Liver (tissue), 9 donors: ENCODE data around the gene CHAC1. TPM values are rescaled to one million over a fixed set of nuclear protein-coding genes. Genes with fewer than 3 reads are reported as not detected.

Source experiments
- DNase-seq: peaks from one replicate; pipeline ENCODE4 v3.0.0-alpha.2; 2017; ENCODE audit warnings: low spot score
- H3K27ac ChIP-seq, 2 donors: one replicate each; pipeline ENCODE4 v1.7.0; 2013; ENCODE audit warnings: inconsistent platforms in 2 of 2, low read length in 2 of 2, control low read depth in 1 of 2, low read depth in 1 of 2, mild to moderate bottlenecking in 1 of 2
- H3K27me3 ChIP-seq, 4 donors: one replicate each; pipeline versions ENCODE4 v1.6.1 to v1.7.0; 2013; ENCODE audit warnings: low read length in 3 of 4, inconsistent platforms in 1 of 4, mild to moderate bottlenecking in 1 of 4, moderate library complexity in 1 of 4; ENCODE audit not compliant: control insufficient read depth in 4 of 4, insufficient read depth in 4 of 4
- H3K36me3 ChIP-seq, 4 donors: one replicate each; pipeline versions ENCODE4 v1.6.1 to v1.7.0; 2013; ENCODE audit warnings: low read length in 3 of 4, mild to moderate bottlenecking in 3 of 4, low read depth in 1 of 4, moderate library complexity in 1 of 4; ENCODE audit not compliant: control insufficient read depth in 4 of 4, insufficient read depth in 3 of 4
- H3K4me1 ChIP-seq, 4 donors: one replicate each; pipeline versions ENCODE4 v1.6.1 to v1.7.0; 2013; ENCODE audit warnings: low read length in 3 of 4, mild to moderate bottlenecking in 3 of 4, moderate library complexity in 1 of 4; ENCODE audit not compliant: control insufficient read depth in 4 of 4, insufficient read depth in 4 of 4
- H3K4me3 ChIP-seq, 3 donors: one replicate each; pipeline versions ENCODE4 v1.6.1 to v1.7.0; 2013; ENCODE audit warnings: low read length in 3 of 3, control low read depth in 1 of 3, low read depth in 1 of 3, mild to moderate bottlenecking in 1 of 3
- H3K9ac ChIP-seq, 2 donors: one replicate each; pipeline ENCODE4 v1.7.0; 2013; ENCODE audit warnings: low read length in 2 of 2, mild to moderate bottlenecking in 2 of 2, moderate library complexity in 2 of 2, control low read depth in 1 of 2, low read depth in 1 of 2
- H3K9me3 ChIP-seq, 4 donors: one replicate each; pipeline versions ENCODE4 v1.6.1 to v1.7.0; 2013; ENCODE audit warnings: low read length in 3 of 4; ENCODE audit not compliant: control insufficient read depth in 4 of 4
- EGR1 ChIP-seq, 2 donors: IDR thresholded peaks; 2 replicates each; pipeline ENCODE4 v1.6.1; 2016 to 2018; ENCODE audit warnings: antibody characterized with exemption in 2 of 2, low read depth in 2 of 2
- FOXA1 ChIP-seq: IDR thresholded peaks from 2 replicates; pipeline ENCODE4 v1.6.1; 2016; ENCODE audit warnings: antibody characterized with exemption
- FOXA2 ChIP-seq: IDR thresholded peaks from 2 replicates; pipeline ENCODE4 v1.6.1; 2016; ENCODE audit warnings: antibody characterized with exemption
- GABPA ChIP-seq, 2 donors: IDR thresholded peaks in 1 of 2; conservative IDR thresholded peaks in 1 of 2; 2 replicates each; pipeline ENCODE4 v1.6.1; 2016; ENCODE audit warnings: antibody characterized with exemption in 2 of 2, mild to moderate bottlenecking in 1 of 2, moderate library complexity in 1 of 2
- HNF4A ChIP-seq, 2 donors: conservative IDR thresholded peaks; 2 replicates each; pipeline ENCODE4 v1.6.1; 2016; ENCODE audit warnings: antibody characterized with exemption in 2 of 2, mild to moderate bottlenecking in 2 of 2
- HNF4G ChIP-seq: IDR thresholded peaks from 2 replicates; pipeline ENCODE4 v1.6.1; 2016; ENCODE audit warnings: antibody characterized with exemption
- JUND ChIP-seq, 2 donors: IDR thresholded peaks; 2 replicates each; pipeline ENCODE4 v1.6.1; 2016; ENCODE audit warnings: antibody characterized with exemption in 2 of 2
- NR2F2 ChIP-seq: IDR thresholded peaks from 2 replicates; pipeline ENCODE4 v1.6.1; 2016; ENCODE audit warnings: antibody characterized with exemption
- RAD21 ChIP-seq, 2 donors: IDR thresholded peaks; 2 replicates each; pipeline ENCODE4 v1.6.1; 2016; ENCODE audit warnings: antibody characterized with exemption in 2 of 2, mild to moderate bottlenecking in 2 of 2
- RXRA ChIP-seq, 2 donors: IDR thresholded peaks; 2 replicates each; pipeline ENCODE4 v1.6.1; 2017 to 2018; ENCODE audit warnings: antibody characterized with exemption in 2 of 2, mild to moderate bottlenecking in 1 of 2
- SP1 ChIP-seq: IDR thresholded peaks from 2 replicates; pipeline ENCODE4 v1.6.1; 2018; ENCODE audit warnings: antibody characterized with exemption, mild to moderate bottlenecking
- TAF1 ChIP-seq: conservative IDR thresholded peaks from 2 replicates; pipeline ENCODE4 v1.6.1; 2016; ENCODE audit warnings: antibody characterized with exemption, mild to moderate bottlenecking
- YY1 ChIP-seq: IDR thresholded peaks from 2 replicates; pipeline ENCODE4 v1.6.1; 2016; ENCODE audit warnings: antibody characterized with exemption, mild to moderate bottlenecking
- WGBS: extraction: QIAGEN DNeasy Blood & Tissue Kit; methylation state at CpG from one replicate; pipeline ENCODE4 v1.1.7; 2013; 5-methylcytosine and 5-hydroxymethylcytosine counted together
- polyA plus RNA-seq, 2 donors: library from polyadenylated mRNA; stranded (reverse) in 1 of 2; unstranded in 1 of 2; fragments of 200-250 nt in 1 of 2; fragments of >200 nt in 1 of 2; fragmentation: Nextera tagmentation in 1 of 2; extraction: Ambion mirVana in 1 of 2; gene quantifications; one replicate each; pipeline versions ENCODE4 v1.2.1 to v1.2.3, GENCODE V29; 2013 to 2015
- total RNA-seq, 2 donors: library from RNA; depleted of rRNA; stranded (reverse); fragments of >200 nt; gene quantifications; one replicate each; pipeline ENCODE4 v1.2.3, GENCODE V29; 2014
- TF ChIP-seq, protein P1 (sequence below): IDR thresholded peaks from 2 replicates; pipeline ENCODE4 v1.6.1; 2016; ENCODE audit warnings: antibody characterized with exemption
- TF ChIP-seq, protein P2 (sequence below): IDR thresholded peaks from 2 replicates; pipeline ENCODE4 v1.6.1; 2016; ENCODE audit warnings: antibody characterized with exemption
- TF ChIP-seq, protein P3 (sequence below): fragments of 150-350 bp; IDR thresholded peaks from 2 replicates; pipeline ENCODE4 v1.5.1; 2017; ENCODE audit warnings: improper control_type of control experiment, low read depth, low read length; ENCODE audit not compliant: missing input control
- TF ChIP-seq, protein P4 (sequence below): IDR thresholded peaks from 2 replicates; pipeline ENCODE4 v1.6.1; 2016; ENCODE audit warnings: antibody characterized with exemption
- TF ChIP-seq, protein P5 (sequence below): IDR thresholded peaks from 2 replicates; pipeline ENCODE4 v1.6.1; 2016; ENCODE audit warnings: antibody characterized with exemption, mild to moderate bottlenecking
- donor health status: healthy.
- donor health status: healthy.
- donor health status: healthy.
- donor health status: healthy.
- donor health status: healthy.

The CHAC1 gene
- total and polyA plus RNA-seq, 4 donors, result 0.19 to 3.5 (median 1.1) TPM

DNA sequence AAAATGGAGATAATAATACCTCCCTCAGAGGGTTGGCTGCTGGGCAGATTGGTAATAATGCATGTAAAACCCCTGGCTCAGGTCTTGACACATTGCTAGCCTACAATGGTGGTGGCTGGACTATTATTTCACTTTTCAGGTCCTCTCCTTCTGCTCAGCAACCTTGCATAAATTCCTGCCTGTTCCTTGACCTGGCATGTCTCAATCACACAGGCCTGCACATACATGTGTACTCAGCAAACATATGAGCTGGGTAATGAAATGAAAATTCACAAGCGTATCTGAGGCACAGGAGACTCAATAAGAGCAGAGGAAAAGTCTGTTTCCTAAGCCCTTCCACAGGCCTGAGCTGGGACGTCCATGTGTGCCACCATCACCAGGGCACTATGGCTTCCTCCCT is 41.6 kb upstream of the CHAC1 start (continued):
- TF ChIP-seq, protein P1, sequence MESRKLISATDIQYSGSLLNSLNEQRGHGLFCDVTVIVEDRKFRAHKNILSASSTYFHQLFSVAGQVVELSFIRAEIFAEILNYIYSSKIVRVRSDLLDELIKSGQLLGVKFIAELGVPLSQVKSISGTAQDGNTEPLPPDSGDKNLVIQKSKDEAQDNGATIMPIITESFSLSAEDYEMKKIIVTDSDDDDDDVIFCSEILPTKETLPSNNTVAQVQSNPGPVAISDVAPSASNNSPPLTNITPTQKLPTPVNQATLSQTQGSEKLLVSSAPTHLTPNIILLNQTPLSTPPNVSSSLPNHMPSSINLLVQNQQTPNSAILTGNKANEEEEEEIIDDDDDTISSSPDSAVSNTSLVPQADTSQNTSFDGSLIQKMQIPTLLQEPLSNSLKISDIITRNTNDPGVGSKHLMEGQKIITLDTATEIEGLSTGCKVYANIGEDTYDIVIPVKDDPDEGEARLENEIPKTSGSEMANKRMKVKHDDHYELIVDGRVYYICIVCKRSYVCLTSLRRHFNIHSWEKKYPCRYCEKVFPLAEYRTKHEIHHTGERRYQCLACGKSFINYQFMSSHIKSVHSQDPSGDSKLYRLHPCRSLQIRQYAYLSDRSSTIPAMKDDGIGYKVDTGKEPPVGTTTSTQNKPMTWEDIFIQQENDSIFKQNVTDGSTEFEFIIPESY, result no peak
- peak; percentile 50 for TF ChIP-seq SP1

DNA sequence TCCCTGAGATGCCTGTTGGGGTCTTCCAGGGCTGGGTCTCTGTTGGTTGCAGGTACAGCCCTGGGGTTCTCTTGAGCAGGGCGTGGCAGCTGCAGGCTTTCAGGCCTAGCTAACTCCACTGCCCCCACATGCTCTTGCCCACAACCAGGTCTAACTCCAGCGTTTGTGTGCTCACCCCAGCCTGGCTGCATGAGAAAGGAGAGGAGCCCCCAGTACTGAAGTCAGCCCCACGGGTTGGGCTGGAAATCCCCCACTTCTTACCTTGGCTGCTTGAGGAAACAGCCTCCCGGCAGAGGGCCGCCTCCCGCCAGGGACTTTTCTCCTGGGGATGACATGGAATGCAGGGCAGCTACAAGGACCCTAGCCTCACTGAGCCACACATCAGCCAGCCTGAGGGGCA is 40.8 kb upstream of the CHAC1 start:
- Histone ChIP-seq H3K9ac (no peak overlapping the region), H3K27ac (no peak overlapping the region), H3K4me3 (no peak overlapping the region), H3K36me3 (no peaks in the 10 kb centered on the region), H3K27me3 (no peaks in the 10 kb centered on the region), H3K9me3 (no peaks in the 10 kb centered on the region), H3K4me1 (peaks cover 22 to 47% (median 45%) of the 10 kb centered on the region in 4 donors)
- TF ChIP-seq HNF4A (conservative IDR thresholded peaks at IDR 0.05) (no peak), HNF4G (no peak), GABPA (IDR thresholded peaks at IDR 0.05 in 1 of 2, conservative IDR thresholded peaks at IDR 0.05 in 1 of 2) (no peak), RXRA (IDR thresholded peaks at IDR 0.05) (no peak), JUND (IDR thresholded peaks at IDR 0.05) (no peak), TAF1 (no peak)
- TF ChIP-seq, protein P1, result no peak
- TF ChIP-seq, protein P2, sequence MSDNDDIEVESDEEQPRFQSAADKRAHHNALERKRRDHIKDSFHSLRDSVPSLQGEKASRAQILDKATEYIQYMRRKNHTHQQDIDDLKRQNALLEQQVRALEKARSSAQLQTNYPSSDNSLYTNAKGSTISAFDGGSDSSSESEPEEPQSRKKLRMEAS, result no peak
- TF ChIP-seq, protein P3, sequence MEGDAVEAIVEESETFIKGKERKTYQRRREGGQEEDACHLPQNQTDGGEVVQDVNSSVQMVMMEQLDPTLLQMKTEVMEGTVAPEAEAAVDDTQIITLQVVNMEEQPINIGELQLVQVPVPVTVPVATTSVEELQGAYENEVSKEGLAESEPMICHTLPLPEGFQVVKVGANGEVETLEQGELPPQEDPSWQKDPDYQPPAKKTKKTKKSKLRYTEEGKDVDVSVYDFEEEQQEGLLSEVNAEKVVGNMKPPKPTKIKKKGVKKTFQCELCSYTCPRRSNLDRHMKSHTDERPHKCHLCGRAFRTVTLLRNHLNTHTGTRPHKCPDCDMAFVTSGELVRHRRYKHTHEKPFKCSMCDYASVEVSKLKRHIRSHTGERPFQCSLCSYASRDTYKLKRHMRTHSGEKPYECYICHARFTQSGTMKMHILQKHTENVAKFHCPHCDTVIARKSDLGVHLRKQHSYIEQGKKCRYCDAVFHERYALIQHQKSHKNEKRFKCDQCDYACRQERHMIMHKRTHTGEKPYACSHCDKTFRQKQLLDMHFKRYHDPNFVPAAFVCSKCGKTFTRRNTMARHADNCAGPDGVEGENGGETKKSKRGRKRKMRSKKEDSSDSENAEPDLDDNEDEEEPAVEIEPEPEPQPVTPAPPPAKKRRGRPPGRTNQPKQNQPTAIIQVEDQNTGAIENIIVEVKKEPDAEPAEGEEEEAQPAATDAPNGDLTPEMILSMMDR, result no peak
- TF ChIP-seq, protein P4, sequence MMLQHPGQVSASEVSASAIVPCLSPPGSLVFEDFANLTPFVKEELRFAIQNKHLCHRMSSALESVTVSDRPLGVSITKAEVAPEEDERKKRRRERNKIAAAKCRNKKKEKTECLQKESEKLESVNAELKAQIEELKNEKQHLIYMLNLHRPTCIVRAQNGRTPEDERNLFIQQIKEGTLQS, result no peak
- 88% methylated on average over 6 of the region's 6 CpGs for WGBS
- no peak for DNase-seq

DNA sequence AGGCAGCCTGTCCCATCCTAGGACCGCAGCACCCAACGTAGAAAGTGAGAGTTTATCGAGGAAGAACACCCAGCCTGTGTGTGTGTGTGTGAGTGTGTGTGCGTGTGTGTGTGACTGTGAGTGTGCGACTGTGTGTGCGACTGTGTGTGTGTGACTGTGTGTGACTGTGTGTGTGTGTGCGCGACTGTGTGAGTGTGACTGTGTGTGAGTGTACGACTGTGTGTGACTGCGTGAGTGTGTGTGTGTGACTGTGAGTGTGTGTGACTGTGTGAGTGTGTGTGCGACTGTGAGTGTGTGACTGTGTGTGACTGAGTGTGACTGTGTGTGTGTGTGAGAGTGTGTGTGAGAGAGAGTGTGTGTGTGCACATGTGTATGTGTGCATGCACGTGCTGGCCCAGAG is 39.3 kb upstream of the CHAC1 start:
- no peak for DNase-seq
- no peak for TF ChIP-seq HNF4A (conservative IDR thresholded peaks at IDR 0.05)
- TF ChIP-seq SP1, result no peak
- no peak for TF ChIP-seq EGR1 (IDR thresholded peaks at IDR 0.05; ENCODE audit: low read depth in 2 of 2)
- TF ChIP-seq, protein P1, result no peak
- TF ChIP-seq RAD21 (IDR thresholded peaks at IDR 0.05), result no peak
- no peak for TF ChIP-seq RXRA (IDR thresholded peaks at IDR 0.05)
- TF ChIP-seq YY1, result no peak
- no peak for TF ChIP-seq NR2F2
- no peak for TF ChIP-seq GABPA (IDR thresholded peaks at IDR 0.05 in 1 of 2, conservative IDR thresholded peaks at IDR 0.05 in 1 of 2)
- TF ChIP-seq, protein P5, sequence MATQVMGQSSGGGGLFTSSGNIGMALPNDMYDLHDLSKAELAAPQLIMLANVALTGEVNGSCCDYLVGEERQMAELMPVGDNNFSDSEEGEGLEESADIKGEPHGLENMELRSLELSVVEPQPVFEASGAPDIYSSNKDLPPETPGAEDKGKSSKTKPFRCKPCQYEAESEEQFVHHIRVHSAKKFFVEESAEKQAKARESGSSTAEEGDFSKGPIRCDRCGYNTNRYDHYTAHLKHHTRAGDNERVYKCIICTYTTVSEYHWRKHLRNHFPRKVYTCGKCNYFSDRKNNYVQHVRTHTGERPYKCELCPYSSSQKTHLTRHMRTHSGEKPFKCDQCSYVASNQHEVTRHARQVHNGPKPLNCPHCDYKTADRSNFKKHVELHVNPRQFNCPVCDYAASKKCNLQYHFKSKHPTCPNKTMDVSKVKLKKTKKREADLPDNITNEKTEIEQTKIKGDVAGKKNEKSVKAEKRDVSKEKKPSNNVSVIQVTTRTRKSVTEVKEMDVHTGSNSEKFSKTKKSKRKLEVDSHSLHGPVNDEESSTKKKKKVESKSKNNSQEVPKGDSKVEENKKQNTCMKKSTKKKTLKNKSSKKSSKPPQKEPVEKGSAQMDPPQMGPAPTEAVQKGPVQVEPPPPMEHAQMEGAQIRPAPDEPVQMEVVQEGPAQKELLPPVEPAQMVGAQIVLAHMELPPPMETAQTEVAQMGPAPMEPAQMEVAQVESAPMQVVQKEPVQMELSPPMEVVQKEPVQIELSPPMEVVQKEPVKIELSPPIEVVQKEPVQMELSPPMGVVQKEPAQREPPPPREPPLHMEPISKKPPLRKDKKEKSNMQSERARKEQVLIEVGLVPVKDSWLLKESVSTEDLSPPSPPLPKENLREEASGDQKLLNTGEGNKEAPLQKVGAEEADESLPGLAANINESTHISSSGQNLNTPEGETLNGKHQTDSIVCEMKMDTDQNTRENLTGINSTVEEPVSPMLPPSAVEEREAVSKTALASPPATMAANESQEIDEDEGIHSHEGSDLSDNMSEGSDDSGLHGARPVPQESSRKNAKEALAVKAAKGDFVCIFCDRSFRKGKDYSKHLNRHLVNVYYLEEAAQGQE, result no peak
- TF ChIP-seq HNF4G, result no peak
- TF ChIP-seq JUND (IDR thresholded peaks at IDR 0.05), result no peak
- TF ChIP-seq TAF1, result no peak
- TF ChIP-seq FOXA2, result no peak
- no peak for TF ChIP-seq FOXA1
- Histone ChIP-seq H3K36me3 (no peaks in the 10 kb centered on the region), H3K4me3 (no peak overlapping the region), H3K27ac (no peak overlapping the region), H3K4me1 (peaks cover 14 to 32% (median 30%) of the 10 kb centered on the region in 4 donors), H3K9ac (no peak overlapping the region), H3K9me3 (no peaks in the 10 kb centered on the region), H3K27me3 (no peaks in the 10 kb centered on the region)
- WGBS, result 97% methylated on average over 12 of the region's 12 CpGs
